IPS-18c (cell line): Measurements from ENCODE around the gene DOC2B.
"Not testable (repeated sequence)": the region's sequence is repeated elsewhere in the genome, so short reads cannot be mapped to it uniquely, and the experiment has no call there.

Experiments
- H3K4me3 ChIP-seq: 2 replicates; pipeline ENCODE4 v1.7.0; 2013; ENCODE audit warnings: low read depth, mild to moderate bottlenecking, low read length, moderate library complexity; ENCODE audit not compliant: insufficient read depth
- H3K9me3 ChIP-seq: one replicate; pipeline ENCODE4 v1.6.1; 2013; ENCODE audit warnings: mild to moderate bottlenecking, low read length, moderate library complexity; ENCODE audit not compliant: control insufficient read depth, insufficient read depth

Gene DOC2B

DNA sequence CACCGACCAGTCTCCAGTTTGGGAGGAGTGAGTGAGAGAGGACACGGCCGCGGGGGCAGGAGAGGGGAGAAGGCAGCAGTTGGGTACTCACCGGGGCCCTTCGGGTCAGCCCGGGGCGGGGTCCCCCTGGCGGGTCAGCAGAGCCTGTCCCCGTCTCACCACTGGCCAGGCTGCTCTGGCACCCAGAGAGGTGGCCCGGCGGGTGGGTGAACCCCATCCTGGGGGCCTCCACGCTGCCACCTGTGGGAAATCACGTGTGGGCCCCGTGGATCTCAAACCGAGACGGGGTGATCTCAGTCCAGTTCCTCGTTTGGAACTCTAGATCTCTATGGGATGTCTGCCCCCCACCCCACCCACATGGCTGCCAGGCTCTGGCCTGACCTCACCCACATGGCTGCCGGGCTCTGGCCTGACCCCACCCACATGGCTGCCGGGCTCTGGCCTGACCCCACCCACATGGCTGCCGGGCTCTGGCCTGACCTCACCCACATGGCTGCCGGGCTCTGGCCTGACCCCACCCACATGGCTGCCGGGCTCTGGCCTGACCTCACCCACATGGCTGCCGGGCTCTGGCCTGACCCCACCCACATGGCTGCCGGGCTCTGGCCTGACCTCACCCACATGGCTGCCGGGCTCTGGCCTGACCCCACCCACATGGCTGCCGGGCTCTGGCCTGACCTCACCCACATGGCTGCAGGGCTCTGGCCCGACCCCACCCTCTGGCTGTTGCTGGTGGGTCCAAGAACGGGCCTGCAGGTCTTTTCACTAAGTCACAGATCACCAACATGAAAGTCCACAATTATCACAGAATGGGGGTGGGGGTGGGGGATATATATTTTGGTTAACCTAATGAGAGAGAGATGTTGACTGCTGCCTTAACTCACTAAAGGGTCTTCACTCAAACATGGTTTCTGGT lies 34.4 kb upstream of the DOC2B start:
- H3K4me3 ChIP-seq: peak overlapping the region; percentile 9; the same call in 1 of the 2 replicates
- H3K9me3 ChIP-seq: not testable (repeated sequence)

DNA sequence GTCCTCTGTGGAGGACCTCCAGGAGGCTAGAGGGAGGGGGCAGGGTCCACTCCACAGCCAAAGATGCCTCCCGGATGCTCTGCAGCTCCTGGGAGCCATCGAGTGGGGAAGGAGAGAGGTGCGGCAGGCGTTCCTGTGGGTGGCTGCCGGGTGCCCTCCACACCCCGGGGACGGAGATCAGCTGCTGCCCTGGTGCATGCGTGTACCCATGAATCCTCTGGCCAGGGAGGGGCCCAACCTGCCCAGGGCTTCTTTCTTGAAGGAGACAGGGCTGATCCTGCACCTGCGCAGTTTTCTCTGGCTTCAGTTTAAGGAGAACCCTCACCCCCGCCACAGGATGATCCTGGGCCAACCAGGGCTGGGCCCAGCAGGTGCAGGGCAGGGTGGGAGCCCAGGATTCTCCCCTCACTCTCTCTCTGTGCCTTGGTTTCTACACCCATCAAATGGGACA lies 33.5 kb upstream of the DOC2B start:
- Histone ChIP-seq H3K4me3 (no peak overlapping the region), H3K9me3 (no peaks in the 10 kb centered on the region)

DNA sequence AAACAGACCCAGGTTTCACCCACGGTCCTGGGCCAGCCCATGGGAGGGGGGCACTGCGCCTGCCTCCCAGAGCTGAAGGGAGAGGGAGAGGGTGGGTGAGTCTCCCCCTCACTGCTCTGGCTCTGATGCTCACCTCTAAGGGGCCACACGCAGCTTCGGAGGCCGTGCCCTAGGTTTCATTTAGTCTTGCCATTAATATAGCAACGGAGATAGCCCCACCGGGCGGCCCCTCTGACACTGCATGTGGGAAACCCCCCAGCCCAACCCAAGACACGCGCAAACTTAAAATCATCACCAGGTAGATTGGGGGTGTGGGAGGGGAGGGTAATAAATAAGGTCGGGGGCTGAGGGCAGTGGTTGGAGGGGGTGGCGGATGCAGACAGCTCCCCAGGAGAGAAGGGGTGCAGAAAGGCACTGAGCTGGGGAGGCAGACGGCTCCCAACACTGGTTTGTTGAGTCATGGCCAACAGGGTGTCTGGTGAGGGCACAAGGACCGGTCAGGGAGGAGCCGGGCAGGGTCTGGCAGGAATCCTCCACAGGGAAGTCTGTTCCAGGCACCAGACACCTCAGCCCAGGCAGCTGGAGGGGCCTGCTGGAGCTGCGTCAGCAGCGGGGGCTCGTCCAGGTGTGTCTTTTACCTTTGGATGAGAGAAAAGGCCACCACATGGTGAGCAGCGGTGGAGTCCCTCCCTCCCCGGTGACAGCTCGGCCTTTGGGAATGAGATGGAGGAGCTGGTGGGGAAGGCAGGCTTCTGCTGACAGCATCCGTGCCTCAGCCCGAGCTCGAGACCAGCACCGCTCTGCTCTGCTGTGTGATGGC lies 32.0 kb upstream of the DOC2B start:
- no peaks in the 10 kb centered on the region for H3K9me3 ChIP-seq
- no peak overlapping the region for H3K4me3 ChIP-seq

DNA sequence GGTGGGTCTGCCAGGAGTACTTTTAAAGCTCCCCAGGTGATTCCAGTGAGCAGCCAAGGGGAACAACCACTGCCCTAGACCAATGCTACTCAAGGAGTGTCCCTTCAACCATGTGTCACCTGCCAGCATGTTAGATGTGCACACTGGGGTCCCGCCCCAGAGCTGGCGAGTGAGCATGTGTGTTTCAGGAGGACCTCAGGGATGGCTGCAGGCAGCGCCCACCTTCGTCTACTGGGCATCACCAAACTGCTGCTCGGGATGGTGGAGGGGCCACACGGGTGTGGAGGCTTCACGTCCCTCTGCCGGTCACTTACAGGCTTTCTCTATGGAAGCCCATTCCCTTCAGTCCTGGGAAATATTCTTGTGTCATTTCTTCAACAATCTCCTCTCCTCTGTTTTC lies 29.0 kb upstream of the DOC2B start:
- Histone ChIP-seq H3K4me3 (no peak overlapping the region), H3K9me3 (no peaks in the 10 kb centered on the region)

DNA sequence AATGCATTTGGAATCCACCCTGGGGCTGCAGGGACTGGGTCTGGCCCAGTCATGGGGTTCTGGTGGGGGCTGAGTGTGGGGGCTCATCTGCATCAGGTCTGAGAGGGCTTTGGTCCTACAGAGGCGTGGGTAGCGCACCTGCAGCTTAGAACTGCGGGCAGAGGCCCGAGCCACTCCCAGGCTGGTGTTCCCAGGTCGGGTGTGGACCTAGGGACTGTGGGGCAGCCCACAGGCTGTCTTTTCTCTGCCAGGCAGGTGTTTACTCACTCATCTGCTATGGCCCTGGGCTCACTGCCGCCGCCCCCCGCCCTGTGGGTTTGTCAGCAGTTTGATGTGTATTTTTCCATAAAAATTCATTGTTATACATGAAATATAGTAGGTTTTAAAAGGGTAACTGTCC lies 27.0 kb upstream of the DOC2B start:
- Histone ChIP-seq H3K4me3 (no peak overlapping the region), H3K9me3 (no peaks in the 10 kb centered on the region)

DNA sequence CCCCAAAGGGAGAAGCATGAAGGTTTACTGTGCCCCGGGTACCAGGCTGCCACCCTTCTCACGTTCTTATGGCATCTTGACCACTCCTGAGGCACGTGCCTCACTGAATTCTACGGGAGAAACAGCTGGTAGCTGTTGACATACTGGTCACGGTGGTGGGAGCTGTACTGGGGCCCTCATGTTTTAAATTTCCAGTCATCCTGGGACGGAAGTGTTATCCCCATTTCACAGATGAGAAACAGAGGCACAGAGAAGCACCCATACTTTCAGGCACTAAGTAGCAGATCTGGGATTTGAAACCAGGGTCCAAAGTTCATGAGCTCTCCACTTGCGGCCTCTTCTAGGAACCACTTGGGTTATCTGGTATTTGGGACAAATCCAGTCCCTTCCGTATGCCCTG lies 26.3 kb upstream of the DOC2B start:
- no peaks in the 10 kb centered on the region for H3K9me3 ChIP-seq
- H3K4me3 ChIP-seq: no peak overlapping the region

DNA sequence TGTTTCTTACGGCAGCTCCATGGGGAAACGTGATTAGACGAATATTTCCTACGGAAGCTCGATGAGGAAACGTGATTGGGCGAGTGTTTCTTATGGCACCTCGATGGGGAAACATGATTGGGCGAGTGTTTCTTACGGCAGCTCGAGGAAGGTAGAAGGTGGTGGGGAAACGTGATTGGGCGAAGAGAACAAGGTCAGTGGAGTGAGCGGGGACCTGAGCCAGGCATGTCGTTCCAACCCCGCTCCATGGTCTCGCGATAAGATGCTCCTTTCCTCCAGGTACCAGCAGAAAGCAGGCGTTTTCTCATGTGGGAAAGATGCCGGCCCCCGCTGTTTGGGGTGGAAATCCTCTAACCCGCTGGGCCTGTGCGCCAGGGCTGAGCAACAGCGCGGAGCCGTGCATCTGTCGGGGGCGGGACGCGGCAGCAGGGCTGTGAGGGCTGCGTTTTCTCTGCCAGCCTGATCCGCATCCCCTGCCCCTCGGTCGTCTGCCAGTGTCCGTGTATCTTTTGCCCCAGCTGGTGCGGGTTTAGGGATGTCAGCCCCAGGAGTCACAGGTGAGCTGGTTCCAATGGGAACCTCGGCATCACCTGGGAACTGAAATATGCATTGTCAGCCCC lies 25.6 kb upstream of the DOC2B start:
- no peaks in the 10 kb centered on the region for H3K9me3 ChIP-seq
- H3K4me3 ChIP-seq: no peak overlapping the region

DNA sequence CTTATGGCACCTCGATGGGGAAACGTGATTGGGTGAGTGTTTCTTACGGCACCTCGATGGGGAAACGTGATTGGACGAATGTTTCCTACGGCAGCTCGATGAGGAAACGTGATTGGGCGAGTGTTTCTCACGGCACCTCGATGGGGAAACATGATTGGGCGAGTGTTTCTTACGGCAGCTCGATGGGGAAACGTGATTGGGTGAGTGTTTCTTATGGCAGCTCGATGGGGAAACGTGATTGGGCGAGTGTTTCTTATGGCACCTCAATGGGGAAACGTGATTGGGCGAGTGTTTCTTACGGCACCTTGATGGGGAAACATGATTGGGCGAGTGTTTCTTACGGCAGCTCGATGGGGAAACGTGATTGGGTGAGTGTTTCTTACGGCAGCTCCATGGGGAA lies 25.0 kb upstream of the DOC2B start:
- H3K4me3 ChIP-seq, H3K9me3 ChIP-seq: not testable (repeated sequence)

DNA sequence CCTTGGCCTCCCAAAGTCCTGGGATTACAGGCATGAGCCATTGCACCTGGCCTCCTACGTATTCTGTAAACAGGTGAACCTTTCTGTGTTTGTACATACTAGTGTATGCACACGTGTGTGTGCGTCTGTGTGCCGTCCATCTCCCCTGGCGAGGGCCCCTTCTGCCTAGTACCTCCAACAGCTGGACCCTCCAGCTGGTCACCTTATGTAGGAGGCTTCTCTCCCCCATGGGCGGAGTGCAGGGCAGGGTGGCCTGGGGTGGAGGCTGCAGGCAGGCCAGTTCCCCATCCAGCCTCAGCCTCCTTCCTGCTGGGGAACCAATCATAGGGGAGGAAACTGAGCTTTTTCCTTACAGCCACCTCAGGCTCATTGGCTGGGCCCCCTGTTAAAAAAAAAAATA lies 24.4 kb upstream of the DOC2B start:
- Histone ChIP-seq H3K4me3 (no peak overlapping the region), H3K9me3 (no peaks in the 10 kb centered on the region)

DNA sequence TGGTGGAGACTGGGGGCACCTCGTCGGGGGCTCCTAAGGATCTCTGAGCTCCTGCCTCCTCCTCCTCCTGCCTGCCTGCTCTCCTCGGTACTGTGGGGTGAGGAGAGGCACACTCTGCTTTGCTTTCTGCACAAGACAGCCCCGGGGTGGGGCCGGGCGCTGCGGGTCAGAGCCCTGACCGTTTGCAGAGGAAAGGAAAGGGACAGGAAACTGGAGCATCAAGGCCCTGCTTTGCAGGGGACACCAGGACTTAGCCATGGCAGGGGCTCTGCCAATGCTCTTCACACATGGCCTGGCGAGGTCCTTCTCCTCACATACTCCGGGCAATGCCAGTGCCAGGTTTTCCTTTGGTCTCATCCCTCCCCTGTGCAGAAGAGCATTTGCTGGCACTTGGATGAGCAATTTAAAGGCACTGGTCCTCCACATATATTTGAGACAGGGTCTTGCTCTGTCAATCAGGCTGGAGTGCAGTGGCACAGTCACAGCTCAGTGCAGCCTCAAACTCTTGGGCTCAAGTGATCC lies 23.8 kb upstream of the DOC2B start:
- Histone ChIP-seq H3K9me3 (no peaks in the 10 kb centered on the region), H3K4me3 (no peak overlapping the region)

DNA sequence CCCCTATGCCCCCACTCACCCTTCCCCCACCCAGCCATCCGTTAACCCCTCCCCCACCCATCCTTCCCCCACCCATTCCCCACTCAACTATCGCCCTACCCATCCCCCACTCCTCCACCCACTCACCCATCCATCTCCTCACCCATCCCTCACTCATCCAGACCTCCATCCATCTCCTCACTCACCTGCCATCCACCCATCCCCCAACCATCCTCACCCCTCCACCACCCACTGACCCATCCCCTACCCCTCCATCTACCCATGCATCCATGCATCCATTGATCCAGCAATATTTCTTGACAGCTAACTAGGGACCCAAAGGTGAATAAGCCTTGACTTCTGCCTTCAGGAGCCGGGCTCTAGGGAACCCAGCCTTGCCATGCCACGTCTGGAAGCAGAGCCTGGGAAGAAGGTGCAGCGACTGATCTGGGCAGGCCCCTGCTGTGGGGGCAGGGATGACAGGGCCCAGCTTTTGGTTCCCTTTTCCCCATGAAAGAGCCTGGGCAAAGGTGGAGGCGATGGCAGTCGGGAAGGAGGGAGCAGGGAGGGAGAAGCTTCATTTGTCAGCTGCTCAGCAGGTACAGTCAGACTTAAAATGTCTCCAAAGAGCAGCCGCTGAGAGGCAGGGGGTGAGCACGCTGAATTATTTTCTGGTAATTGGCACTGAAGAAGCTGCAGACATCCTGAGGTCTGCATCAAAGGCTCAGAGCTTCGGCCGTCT lies 23.1 kb upstream of the DOC2B start:
- Histone ChIP-seq H3K4me3 (no peak overlapping the region), H3K9me3 (no peaks in the 10 kb centered on the region)

DNA sequence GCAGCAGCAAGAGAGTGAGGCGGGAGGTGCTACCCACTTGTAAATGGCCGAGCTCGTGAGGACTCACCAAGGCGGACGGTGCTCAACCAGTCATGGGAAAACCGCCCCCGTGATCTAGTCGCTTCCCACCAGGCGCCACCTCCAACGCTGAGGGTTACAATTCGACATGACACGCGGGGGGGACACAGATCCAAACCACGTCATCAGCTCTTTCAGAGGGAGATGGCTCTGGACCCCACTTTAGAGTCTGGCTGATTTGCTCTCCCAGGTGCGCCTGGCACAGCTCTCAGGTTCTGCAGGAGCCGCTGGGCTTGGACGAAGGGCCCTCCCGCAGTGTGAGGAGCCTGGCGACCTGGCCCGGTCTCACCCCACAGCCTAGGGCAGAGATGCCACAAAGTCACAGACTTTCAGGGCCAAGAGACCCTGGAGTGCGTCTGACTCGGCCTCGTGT lies 21.1 kb upstream of the DOC2B start:
- Histone ChIP-seq H3K4me3 (no peak overlapping the region), H3K9me3 (no peaks in the 10 kb centered on the region)

DNA sequence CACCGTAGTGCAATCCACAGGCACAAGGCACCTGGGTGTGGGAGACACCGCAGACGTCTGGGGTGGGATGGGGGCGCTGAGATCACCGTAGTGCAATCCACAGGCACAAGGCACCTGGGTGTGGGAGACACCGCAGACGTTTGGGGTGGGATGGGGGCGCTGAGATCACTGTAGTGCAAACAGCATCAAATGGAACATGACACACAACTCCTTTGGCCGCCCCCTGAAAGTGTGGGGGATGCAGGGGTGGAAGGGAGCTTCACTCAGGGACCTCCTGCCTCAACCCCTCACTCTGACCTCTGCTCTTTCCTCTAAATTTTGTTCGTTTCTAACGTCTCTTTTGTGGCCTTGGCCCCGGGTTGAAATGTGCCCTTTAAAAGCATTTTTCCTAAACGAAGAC lies 20.3 kb upstream of the DOC2B start:
- H3K4me3 ChIP-seq, H3K9me3 ChIP-seq: not testable (repeated sequence)

DNA sequence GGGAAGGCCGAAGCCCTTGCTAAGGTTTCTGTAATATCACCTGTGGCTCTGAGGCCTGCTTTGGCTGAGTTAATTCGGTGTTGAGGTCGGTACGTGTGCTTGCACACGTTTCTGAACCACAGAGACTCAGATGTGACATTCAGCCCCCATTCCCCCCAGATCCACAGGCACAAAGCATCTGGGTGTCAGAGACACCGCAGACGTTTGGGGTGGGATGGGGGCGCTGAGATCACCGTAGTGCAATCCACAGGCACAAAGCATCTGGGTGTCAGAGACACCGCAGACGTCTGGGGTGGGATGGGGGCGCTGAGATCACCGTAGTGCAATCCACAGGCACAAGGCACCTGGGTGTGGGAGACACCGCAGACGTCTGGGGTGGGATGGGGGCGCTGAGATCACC lies 19.8 kb upstream of the DOC2B start:
- H3K4me3 ChIP-seq, H3K9me3 ChIP-seq: not testable (repeated sequence)

DNA sequence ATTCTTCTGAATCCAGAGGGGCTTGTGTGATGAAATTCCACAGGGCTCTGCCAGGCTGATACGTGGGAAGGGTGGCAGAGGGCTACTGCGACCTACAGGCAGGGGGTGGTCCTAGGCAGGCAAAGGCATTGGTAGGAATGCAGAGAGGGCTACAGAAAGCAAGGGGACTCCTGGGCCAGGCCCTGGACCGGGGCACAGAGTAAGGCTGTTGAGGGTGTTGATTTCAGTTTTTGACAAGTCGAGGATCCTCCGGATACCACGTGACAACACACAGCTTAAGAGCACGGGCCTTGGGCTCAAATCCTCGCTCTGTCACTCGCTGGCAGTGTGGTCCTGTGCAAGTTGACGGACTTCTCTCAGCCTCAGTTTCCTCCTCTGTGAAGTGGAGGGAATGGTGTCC lies 19.1 kb upstream of the DOC2B start:
- H3K4me3 ChIP-seq: no peak overlapping the region
- no peaks in the 10 kb centered on the region for H3K9me3 ChIP-seq

DNA sequence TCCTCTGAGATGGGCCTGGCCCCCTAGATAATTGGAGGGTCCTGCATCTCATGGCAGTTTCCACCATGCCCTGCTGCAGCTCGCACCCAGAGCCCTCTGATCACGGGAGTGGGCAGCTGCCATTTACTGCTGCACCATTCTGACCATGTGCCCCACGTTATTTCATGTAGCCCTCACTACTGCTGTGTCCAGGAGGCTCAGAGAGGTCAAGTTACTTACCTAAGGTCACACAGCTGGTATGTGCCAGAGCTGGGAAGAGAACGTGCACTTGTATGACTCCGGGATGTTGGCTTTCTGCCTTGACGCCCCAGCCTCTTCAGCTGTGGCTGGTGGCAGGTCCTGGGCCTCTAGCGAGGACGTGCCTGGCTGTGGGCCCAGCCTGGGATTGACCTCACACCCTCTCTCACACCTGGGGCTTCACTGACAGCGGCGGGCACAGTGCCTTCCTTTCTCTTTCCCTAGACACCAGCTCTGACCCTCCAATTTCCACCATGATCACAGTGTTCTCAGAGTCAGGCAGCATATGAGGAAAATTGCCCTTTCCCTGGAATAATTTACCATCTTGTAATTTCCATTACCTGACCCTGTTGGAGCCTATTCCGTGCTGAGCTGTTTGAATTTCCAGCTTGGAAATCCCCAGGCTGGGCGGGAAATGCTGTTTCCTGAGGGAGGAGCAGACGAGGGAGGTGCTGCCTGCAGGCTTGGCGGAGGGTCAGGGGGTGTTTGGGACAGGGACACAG lies 18.5 kb upstream of the DOC2B start:
- Histone ChIP-seq H3K4me3 (no peak overlapping the region), H3K9me3 (no peaks in the 10 kb centered on the region)
